ENCODE measurements around the gene GPR39. TPM values are rescaled to one million over a fixed set of nuclear protein-coding genes. Genes with fewer than 3 reads are reported as not detected.

GPR39 gene
- total and polyA plus RNA-seq, 2 donors (not counting 3 experiments of a cell fraction or from before 2014, with no cell fraction given) = 0.03 to 0.20 TPM

DNA sequence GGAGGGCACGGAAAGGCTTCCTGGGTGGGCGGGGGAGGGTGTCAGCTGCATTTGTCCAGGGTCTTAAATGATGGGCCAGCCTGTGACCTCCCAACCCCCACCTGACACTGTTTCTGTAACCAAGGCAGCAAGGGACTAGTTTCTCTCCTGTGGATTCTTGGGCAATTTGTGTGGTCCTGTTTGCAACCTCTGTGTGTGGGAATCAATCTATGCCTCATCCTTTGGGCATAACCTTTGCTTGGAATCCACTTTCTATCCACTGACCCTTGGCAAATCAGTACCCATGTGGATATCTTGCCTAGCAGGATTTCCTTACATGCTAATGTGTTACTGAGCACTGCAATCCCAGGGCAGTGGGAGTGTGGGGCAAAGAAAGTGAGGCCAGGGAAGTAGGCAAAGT is 54.1 kb downstream of the GPR39 start:
- dilution Hi-C loops (cut with MboI; ENCODE audit: extremely low pct_ligation_motif_present, low sequenced_read_pairs) = no loop called here
- no peak overlapping the region for H3K4me3 ChIP-seq (replicated peaks in 1 of 3; ENCODE audit: insufficient read depth in 1 of 3, low read depth in 1 of 3, low read length in 3 of 3)
- no peak for TF ChIP-seq EZH2 (IDR thresholded peaks at IDR 0.05; ENCODE audit: borderline replicate concordance, low read depth, low read length, severe bottlenecking)
- TF ChIP-seq FOS (IDR thresholded peaks at IDR 0.05; ENCODE audit: borderline replicate concordance, insufficient read depth, low read length) = no peak
- TF ChIP-seq MYC (IDR thresholded peaks at IDR 0.05; ENCODE audit: low read depth, low read length) = no peak
- no peak for TF ChIP-seq GATA2 (IDR thresholded peaks at IDR 0.05; ENCODE audit: insufficient read depth, insufficient read length, low read depth, low read length)
- TF ChIP-seq, protein P1, sequence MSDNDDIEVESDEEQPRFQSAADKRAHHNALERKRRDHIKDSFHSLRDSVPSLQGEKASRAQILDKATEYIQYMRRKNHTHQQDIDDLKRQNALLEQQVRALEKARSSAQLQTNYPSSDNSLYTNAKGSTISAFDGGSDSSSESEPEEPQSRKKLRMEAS (IDR thresholded peaks at IDR 0.05; ENCODE audit: insufficient read depth, insufficient read length) = no peak
- no peak for TF ChIP-seq POLR2AphosphoS5 (IDR thresholded peaks at IDR 0.05; ENCODE audit: insufficient read depth, low read depth, low read length)
- TF ChIP-seq JUN (IDR thresholded peaks at IDR 0.05; ENCODE audit: borderline replicate concordance, insufficient read depth, insufficient read length, low read depth) = no peak
- TF ChIP-seq POLR2A (IDR thresholded peaks at IDR 0.05; ENCODE audit: low read depth, low read length) = no peak
- TF ChIP-seq, protein P2, sequence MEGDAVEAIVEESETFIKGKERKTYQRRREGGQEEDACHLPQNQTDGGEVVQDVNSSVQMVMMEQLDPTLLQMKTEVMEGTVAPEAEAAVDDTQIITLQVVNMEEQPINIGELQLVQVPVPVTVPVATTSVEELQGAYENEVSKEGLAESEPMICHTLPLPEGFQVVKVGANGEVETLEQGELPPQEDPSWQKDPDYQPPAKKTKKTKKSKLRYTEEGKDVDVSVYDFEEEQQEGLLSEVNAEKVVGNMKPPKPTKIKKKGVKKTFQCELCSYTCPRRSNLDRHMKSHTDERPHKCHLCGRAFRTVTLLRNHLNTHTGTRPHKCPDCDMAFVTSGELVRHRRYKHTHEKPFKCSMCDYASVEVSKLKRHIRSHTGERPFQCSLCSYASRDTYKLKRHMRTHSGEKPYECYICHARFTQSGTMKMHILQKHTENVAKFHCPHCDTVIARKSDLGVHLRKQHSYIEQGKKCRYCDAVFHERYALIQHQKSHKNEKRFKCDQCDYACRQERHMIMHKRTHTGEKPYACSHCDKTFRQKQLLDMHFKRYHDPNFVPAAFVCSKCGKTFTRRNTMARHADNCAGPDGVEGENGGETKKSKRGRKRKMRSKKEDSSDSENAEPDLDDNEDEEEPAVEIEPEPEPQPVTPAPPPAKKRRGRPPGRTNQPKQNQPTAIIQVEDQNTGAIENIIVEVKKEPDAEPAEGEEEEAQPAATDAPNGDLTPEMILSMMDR (IDR thresholded peaks at IDR 0.05; ENCODE audit: extremely low read depth in 1 of 2, insufficient read depth in 1 of 2, low read depth in 1 of 2, low read length in 2 of 2) = no peak
- H3K36me3 ChIP-seq (ENCODE audit: control insufficient read depth in 2 of 2, extremely low read depth in 1 of 2, insufficient read depth in 2 of 2, low read length in 2 of 2) = no peaks in the 10 kb centered on the region
- H3K79me2 ChIP-seq (ENCODE audit: control insufficient read depth, insufficient read depth, low read length) = no peaks in the 10 kb centered on the region
- no peak overlapping the region for H3K4me2 ChIP-seq (ENCODE audit: insufficient read depth, low read length)
- no peaks in the 10 kb centered on the region for H4K20me1 ChIP-seq (replicated peaks; ENCODE audit: control insufficient read depth, extremely low read depth, insufficient read depth, low read length)
- H3K4me1 ChIP-seq (ENCODE audit: control insufficient read depth, extremely low read depth, insufficient read depth, low read length) = no peaks in the 10 kb centered on the region
- H2AFZ ChIP-seq (ENCODE audit: low read depth, low read length) = no peak overlapping the region
- ChIA-PET POLR2A (no interaction called here), CTCF (no interaction called here)
- H3K27ac ChIP-seq (ENCODE audit: insufficient read depth, low read depth, low read length) = no peak overlapping the region
- DNase-seq (ENCODE audit: low read depth, low spot score) (no peak), FAIRE-seq (no peak)
- no TSS peak for BruUV-seq (replicated peaks)
- intact Hi-C loops (cut with micrococcal nuclease) = no loop called here
- H3K9me1 ChIP-seq (replicated peaks; ENCODE audit: control insufficient read depth, extremely low read depth, insufficient read depth, low read length) = no peaks in the 10 kb centered on the region
- peaks cover 3% of the 10 kb centered on the region for H3K9me3 ChIP-seq (replicated peaks; ENCODE audit: control insufficient read depth, insufficient read depth, low read length)
- H3K27me3 ChIP-seq (ENCODE audit: control insufficient read depth in 2 of 2, insufficient read depth in 2 of 2, low read length in 2 of 2) = no peaks in the 10 kb centered on the region
- H3K9ac ChIP-seq (replicated peaks; ENCODE audit: extremely low read depth, insufficient read depth, low read length) = no peak overlapping the region
